GM18519 (cell line): ENCODE data around the gene CCSER1.

Experiments used
- ATAC-seq: cut with Tn5 transposase; IDR thresholded peaks from one replicate; pipeline ENCODE4 v1.9.1; 2021; ENCODE audit warnings: mild to moderate bottlenecking, moderate library complexity; ENCODE audit not compliant: unreplicated experiment, low FRiP score

The CCSER1 gene

GRCh38 chr4:90994851-90995574 is 867.8 kb downstream of the CCSER1 start:
- no peak for ATAC-seq

DNA sequence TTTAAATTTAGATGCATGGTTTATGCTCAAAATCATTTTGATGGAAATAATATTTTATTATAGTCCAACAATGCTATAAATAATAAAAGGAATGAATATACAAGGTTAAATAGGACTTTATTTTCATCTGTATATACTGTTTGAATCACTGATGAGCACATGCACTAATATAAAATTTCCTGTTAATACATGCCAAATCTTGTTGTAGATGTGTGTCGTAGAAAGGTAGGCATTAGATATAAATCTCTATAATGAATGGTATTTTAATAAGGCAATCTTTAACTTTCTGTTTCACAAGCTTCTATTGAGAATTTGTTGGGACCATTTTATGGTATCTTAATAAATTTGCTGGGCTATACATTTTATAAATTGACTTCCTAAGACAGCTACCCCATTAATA is 868.8 kb downstream of the CCSER1 start:
- no peak for ATAC-seq

- ATAC-seq: no peak
These were observed 869.6 kb downstream of the CCSER1 start for GRCh38 chr4:90996813-90997212.

DNA sequence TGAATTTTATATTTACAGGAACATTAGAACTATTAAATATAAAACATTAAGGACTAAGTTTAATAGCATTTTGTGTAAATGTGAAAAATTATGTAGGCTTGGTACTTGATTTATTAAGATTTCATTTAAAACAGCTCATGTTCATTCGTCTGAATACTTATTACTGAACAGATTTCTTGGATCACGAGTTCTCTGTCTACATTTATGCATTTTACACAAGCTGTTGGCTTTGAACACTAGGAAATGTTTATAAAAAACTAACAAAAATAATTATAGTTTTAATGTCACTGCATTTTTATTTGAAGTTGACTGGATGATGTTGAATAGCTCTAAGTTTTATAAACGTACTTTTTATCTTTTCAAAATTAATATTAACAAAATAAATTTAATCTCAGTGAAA is 888.7 kb downstream of the CCSER1 start:
- no peak for ATAC-seq

- ATAC-seq: no peak
These were observed 892.3 kb downstream of the CCSER1 start for GRCh38 chr4:91019513-91019912.

DNA sequence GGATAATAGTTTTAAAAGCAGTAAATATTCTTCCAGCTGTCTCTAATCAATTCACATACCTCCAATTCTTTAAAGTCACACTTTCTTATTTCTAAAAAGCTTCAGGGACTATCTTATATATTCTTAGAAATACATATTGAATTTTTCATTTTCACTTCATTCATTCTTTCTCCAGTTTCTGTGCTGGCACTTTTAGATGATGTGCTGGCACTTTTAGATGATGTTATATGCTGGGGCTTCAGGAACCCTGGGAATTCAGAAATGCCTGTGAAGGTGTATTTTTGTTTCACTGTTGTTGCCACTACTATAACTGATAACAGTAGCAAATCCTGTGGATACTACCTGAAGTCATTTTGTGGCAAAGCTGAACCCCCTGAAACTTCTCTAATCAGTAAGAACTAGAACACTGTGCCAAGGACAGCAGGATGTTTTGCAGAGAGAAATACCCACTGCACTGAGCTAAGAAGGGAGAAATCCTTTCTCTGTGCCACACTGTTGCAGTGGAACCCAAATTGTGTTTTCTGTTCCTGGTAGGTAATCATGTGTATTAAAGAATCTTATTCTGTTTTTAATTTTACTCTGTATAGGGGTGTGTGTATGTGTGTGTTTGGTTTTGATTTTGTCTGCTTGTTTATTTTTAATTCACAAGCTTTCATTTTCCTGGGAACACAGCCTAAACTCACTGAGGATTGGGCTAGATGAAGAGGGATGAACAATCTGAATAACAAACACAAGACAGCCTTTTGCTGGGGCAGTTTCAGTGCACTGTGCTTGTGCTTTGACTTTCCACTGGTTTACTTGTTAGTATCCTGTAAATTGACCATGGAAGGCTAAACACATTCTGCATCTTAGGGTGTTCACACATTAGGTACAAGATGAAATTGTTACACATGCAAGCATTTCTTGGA is 898.3 kb downstream of the CCSER1 start:
- ATAC-seq: no peak

DNA sequence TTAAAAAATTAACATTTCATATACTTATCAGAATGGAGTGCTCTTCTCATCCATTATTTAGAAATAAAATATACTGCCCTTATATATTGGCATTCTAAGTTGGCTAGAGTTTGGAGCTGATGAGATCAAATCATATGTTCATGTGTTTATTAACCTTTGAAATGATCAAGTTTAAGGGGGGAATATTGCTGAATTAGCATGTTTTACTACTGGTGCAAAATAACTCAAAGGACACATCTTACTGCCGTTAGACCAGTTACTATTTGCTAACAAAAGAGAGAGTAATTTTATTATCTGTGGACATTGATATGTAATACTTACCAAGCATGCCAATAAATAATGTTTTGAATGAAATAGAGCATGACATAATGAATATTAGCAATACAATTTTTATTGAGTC is 901.0 kb downstream of the CCSER1 start:
- ATAC-seq: no peak

- no peak for ATAC-seq
These were observed 904.6 kb downstream of the CCSER1 start for GRCh38 chr4:91031761-91032160.

DNA sequence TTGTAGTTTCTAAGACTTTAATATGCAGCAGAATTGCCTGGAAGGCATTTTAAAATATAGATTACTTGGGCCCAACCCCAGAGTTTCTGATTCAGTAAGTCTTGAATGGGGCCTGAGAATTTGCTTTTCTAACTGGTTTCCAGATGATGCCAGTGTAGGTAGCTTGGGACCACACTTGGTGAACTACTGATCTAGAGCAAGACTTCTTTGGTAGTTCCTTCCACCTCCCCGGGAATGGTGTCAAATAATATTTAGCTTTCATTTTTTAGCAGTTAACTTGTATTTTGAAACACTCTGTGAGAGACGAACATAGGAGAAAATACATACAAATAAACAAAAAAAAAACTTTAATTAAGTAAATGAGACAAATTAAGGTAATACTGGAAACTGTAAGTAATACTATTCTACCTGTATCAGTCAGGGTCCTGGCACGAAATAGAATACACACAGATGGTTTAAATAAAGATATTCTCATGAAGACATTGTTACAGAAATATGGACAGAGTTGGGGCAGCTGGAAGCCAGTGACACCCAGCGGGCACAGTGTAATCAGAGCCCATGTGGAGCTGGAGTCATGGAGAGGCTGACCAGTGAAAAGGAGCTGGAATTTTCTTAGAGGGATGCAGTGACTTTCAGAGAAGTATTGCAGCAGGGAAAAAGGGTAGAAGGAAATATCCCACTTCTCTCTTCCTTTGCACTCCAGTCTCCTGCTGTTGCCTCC is 905.7 kb downstream of the CCSER1 start:
- no peak for ATAC-seq

- no peak for ATAC-seq
These were observed 908.1 kb downstream of the CCSER1 start for GRCh38 chr4:91035276-91035675.

GRCh38 chr4:91037951-91038350 is 910.8 kb downstream of the CCSER1 start:
- ATAC-seq: no peak

- no peak for ATAC-seq
These were observed 930.7 kb downstream of the CCSER1 start for GRCh38 chr4:91057871-91058270.

- no peak for ATAC-seq
These were observed 931.2 kb downstream of the CCSER1 start for GRCh38 chr4:91058345-91058744.

- ATAC-seq: no peak
These were observed 937.1 kb downstream of the CCSER1 start for GRCh38 chr4:91064157-91064853.

DNA sequence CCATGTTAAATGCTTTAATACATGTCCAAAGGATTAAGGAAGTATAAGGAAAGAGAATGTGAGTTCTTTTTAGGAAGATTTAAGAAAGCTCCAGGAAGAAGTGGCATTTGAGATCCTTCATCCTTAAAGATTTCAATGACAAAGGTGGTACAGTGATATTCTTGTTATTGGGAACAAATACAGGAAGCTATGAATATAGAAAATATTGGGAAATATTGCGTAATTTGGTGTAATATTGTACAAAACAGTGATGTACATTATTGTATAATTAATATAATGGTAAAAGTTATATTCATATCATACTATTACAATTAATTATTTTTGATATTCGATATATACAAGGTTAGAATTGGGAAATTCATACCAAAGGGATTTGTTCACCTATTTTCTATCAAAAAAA is 937.9 kb downstream of the CCSER1 start:
- ATAC-seq: no peak

- no peak for ATAC-seq
These were observed 943.5 kb downstream of the CCSER1 start for GRCh38 chr4:91070736-91071135.

DNA sequence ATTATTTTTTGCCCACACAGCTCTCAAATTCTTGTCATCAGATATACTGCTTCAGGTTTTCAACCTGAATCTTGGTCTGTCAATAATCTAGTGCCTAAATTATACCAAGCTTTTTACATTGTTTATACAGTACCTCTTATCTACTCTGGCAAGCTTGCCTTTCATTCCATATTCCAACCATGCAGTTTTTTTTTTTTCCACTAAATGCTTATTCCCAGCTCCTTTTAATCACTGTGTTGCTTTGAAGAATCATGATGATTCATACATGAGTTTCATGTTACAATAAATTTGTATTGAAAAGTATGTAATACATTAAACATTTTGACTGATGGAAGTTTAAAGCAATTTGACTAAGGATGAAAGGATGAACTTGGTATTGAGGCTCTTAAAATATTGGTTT is 949.0 kb downstream of the CCSER1 start:
- no peak for ATAC-seq

DNA sequence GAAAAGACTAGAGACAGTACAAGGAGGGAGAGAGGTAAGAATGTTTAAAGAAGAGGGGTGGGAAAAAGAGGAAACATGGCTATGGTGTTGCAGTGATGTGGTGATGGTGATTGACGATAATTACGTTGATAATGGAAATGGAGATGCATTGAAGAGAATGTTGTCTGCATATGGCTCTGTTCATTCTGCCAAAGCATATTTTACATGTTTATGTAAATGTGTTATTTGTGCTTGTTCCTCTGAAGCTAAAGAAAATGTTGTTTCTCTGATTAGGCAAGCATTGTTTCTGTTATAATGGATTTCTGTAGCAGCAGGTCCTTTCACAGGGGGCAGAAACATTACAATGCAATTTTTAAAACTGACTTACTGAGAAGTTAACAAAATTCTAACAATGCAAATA is 958.8 kb downstream of the CCSER1 start:
- no peak for ATAC-seq

- no peak for ATAC-seq
These were observed 960.5 kb downstream of the CCSER1 start for GRCh38 chr4:91087743-91088142.

DNA sequence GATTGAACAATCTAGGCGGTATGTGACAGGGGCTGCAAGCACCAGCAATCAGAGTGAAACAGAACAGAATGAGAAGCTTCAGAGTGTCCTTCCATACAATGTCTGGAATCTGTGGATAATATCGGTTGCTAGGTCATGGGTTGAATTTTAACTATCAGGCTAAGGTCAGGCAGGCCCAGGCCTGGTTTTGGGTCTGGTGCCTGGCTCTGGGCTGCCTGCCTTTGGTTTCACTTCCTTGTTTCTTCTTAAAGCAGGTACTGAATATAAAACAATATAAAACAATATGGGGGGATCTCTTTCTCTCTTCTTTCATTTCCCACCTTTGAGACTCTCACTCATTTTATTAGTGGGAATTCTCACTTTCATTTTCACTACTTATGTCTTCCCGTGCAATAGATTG is 962.0 kb downstream of the CCSER1 start:
- no peak for ATAC-seq
